K562 (cell line): ENCODE measurements around the gene SMIM45.

Experiments used
- CBX1 ChIP-seq: sonication (generic); IDR thresholded peaks from 2 replicates; pipeline ENCODE4 v1.6.1; 2016; ENCODE audit warnings: antibody characterized with exemption, low read depth, mild to moderate bottlenecking
- CHD4 ChIP-seq: fragments of 200-600 bp; sonication (generic); IDR thresholded peaks from 3 replicates; pipeline ENCODE4 v1.6.1; 2012; ENCODE audit warnings: low read depth, mild to moderate bottlenecking, mixed read lengths, low read length, inconsistent platforms; ENCODE audit not compliant: insufficient read depth, insufficient replicate concordance, poor library complexity, severe bottlenecking
- HDAC6 ChIP-seq: IDR thresholded peaks from 2 replicates; pipeline ENCODE4 v1.6.1; 2012; ENCODE audit warnings: low read depth, mild to moderate bottlenecking, control low read depth, inconsistent platforms, low read length, moderate library complexity
- NBN ChIP-seq: fragments of 450-650 bp; IDR thresholded peaks from 2 replicates; pipeline ENCODE4 v1.6.1; 2016; ENCODE audit warnings: low read depth, mild to moderate bottlenecking
- SAP30 ChIP-seq: fragments of 200-600 bp; sonication (generic); IDR thresholded peaks from 2 replicates; pipeline ENCODE4 v1.6.1; 2012; ENCODE audit warnings: borderline replicate concordance, low read depth, mild to moderate bottlenecking, moderate library complexity, low read length, control low read depth, inconsistent platforms; ENCODE audit not compliant: insufficient read depth, poor library complexity, severe bottlenecking
- TAF1 ChIP-seq: IDR thresholded peaks from 2 replicates; pipeline ENCODE4 v1.6.1; 2011; ENCODE audit warnings: mild to moderate bottlenecking, low read length, moderate library complexity; ENCODE audit not compliant: insufficient read depth, control insufficient read depth, severe bottlenecking; ENCODE audit errors: extremely low read depth
- TFAM ChIP-seq: fragments of 250-450 bp; sonication (Bioruptor Pico); conservative IDR thresholded peaks from 2 replicates; pipeline ENCODE4 v1.5.0; 2021; ENCODE audit warnings: mild to moderate bottlenecking, moderate library complexity
- ZNF143 ChIP-seq: sonication (generic); formaldehyde crosslinking; IDR thresholded peaks from 2 replicates; pipeline ENCODE4 v1.9.0; 2022; ENCODE audit warnings: mild to moderate bottlenecking, missing genetic modification reagents
- ZNF23 ChIP-seq: fragments of 250-450 bp; sonication (Bioruptor Pico); IDR thresholded peaks from 2 replicates; pipeline ENCODE4 v1.4.0; 2020; ENCODE audit warnings: mild to moderate bottlenecking
- TF ChIP-seq, protein P1 (sequence below): fragments of 450-650 bp; IDR thresholded peaks from 2 replicates; pipeline ENCODE4 v1.6.1; 2017; ENCODE audit warnings: antibody characterized with exemption, mild to moderate bottlenecking
- TF ChIP-seq, protein P2 (sequence below): fragments of 250-450 bp; sonication (Bioruptor Pico); IDR thresholded peaks from 2 replicates; pipeline ENCODE4 v1.8.0; 2022; ENCODE audit warnings: inconsistent platforms, mild to moderate bottlenecking, moderate library complexity, borderline replicate concordance
- TF ChIP-seq, protein P3 (sequence below), 2 experiments: fragments of 450-650 bp; formaldehyde crosslinking in 1 of 2; IDR thresholded peaks; 2 replicates each; pipeline versions ENCODE4 v1.4.0 to v1.6.1; 2014 to 2020; ENCODE audit warnings: mild to moderate bottlenecking in 2 of 2, borderline replicate concordance in 1 of 2, low read depth in 1 of 2

SMIM45 gene

DNA sequence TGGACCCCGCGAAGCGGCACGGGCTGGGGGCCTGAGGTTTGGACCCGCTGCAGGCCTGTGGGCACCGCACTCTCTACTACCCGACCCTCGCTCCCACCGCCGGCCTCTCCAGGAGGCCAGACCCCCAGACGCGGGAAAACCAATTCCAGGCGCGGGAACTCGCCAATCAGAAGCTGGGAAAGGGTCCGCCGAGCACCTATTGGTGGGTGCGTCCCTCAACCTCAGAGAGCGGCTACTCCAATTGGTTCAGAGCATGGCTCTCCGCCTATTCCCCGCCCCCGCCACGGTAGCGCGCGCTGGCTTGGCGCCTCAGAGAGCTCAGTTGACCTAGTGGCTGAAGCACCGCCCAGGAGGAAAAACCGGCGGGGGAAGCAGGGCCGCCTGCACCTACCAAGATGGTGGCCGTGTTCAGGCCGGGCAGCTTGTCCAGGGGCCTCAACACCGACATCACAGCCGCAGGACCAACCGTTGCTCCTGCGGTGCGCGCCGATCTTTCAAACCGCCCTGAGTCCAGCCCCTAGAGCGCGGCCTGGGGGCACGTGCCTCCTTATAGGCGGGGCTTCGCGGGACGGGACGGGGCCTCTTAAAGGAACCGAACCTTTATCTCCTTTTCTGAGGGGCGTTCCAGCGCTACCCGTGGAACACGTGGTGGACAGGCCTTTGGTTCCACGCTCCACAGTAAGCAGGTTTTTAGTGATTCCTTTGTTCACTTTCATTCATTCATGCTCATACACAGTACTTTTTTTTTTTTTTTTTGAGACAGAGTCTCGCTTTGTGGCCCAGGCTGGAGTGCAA, 5.1 kb upstream of the SMIM45 start, which contains the start of gene CENPM (continued):
- TF ChIP-seq, protein P1, sequence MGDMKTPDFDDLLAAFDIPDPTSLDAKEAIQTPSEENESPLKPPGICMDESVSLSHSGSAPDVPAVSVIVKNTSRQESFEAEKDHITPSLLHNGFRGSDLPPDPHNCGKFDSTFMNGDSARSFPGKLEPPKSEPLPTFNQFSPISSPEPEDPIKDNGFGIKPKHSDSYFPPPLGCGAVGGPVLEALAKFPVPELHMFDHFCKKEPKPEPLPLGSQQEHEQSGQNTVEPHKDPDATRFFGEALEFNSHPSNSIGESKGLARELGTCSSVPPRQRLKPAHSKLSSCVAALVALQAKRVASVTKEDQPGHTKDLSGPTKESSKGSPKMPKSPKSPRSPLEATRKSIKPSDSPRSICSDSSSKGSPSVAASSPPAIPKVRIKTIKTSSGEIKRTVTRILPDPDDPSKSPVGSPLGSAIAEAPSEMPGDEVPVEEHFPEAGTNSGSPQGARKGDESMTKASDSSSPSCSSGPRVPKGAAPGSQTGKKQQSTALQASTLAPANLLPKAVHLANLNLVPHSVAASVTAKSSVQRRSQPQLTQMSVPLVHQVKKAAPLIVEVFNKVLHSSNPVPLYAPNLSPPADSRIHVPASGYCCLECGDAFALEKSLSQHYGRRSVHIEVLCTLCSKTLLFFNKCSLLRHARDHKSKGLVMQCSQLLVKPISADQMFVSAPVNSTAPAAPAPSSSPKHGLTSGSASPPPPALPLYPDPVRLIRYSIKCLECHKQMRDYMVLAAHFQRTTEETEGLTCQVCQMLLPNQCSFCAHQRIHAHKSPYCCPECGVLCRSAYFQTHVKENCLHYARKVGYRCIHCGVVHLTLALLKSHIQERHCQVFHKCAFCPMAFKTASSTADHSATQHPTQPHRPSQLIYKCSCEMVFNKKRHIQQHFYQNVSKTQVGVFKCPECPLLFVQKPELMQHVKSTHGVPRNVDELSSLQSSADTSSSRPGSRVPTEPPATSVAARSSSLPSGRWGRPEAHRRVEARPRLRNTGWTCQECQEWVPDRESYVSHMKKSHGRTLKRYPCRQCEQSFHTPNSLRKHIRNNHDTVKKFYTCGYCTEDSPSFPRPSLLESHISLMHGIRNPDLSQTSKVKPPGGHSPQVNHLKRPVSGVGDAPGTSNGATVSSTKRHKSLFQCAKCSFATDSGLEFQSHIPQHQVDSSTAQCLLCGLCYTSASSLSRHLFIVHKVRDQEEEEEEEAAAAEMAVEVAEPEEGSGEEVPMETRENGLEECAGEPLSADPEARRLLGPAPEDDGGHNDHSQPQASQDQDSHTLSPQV, result 0 out of 2 replicates have a peak, but pooled peaks have one; percentile 22
- TF ChIP-seq ZNF23 (CRISPR knock-in tag) (no peak), NBN (peak; percentile 48; the same call in 1 of the 2 replicates), SAP30 (peak; percentile 90), TFAM (CRISPR knock-in tag) (no peak), CHD4 (no peak), ZNF143 (CRISPR knock-in tag) (no peak), HDAC6 (no peak), CBX1 (peak; percentile 22; the same call in 1 of the 2 replicates), TAF1 (peak; percentile 51)
- TF ChIP-seq, protein P2, sequence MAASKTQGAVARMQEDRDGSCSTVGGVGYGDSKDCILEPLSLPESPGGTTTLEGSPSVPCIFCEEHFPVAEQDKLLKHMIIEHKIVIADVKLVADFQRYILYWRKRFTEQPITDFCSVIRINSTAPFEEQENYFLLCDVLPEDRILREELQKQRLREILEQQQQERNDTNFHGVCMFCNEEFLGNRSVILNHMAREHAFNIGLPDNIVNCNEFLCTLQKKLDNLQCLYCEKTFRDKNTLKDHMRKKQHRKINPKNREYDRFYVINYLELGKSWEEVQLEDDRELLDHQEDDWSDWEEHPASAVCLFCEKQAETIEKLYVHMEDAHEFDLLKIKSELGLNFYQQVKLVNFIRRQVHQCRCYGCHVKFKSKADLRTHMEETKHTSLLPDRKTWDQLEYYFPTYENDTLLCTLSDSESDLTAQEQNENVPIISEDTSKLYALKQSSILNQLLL, result no peak
- TF ChIP-seq, protein P3, sequence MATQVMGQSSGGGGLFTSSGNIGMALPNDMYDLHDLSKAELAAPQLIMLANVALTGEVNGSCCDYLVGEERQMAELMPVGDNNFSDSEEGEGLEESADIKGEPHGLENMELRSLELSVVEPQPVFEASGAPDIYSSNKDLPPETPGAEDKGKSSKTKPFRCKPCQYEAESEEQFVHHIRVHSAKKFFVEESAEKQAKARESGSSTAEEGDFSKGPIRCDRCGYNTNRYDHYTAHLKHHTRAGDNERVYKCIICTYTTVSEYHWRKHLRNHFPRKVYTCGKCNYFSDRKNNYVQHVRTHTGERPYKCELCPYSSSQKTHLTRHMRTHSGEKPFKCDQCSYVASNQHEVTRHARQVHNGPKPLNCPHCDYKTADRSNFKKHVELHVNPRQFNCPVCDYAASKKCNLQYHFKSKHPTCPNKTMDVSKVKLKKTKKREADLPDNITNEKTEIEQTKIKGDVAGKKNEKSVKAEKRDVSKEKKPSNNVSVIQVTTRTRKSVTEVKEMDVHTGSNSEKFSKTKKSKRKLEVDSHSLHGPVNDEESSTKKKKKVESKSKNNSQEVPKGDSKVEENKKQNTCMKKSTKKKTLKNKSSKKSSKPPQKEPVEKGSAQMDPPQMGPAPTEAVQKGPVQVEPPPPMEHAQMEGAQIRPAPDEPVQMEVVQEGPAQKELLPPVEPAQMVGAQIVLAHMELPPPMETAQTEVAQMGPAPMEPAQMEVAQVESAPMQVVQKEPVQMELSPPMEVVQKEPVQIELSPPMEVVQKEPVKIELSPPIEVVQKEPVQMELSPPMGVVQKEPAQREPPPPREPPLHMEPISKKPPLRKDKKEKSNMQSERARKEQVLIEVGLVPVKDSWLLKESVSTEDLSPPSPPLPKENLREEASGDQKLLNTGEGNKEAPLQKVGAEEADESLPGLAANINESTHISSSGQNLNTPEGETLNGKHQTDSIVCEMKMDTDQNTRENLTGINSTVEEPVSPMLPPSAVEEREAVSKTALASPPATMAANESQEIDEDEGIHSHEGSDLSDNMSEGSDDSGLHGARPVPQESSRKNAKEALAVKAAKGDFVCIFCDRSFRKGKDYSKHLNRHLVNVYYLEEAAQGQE (IDR thresholded peaks at IDR 0.05; ENCODE audit: borderline replicate concordance), result peak; percentile 44
- TF ChIP-seq, protein P3 (CRISPR knock-in tag; IDR thresholded peaks at IDR 0.05; ENCODE audit: low read depth), result no peak
